ENCODE data around the gene CYYR1. TPM values are rescaled to one million over a fixed set of nuclear protein-coding genes. Genes with fewer than 3 reads are reported as not detected.
A peak's percentile ranks its signal among the peaks of the same experiment; 100 is the strongest.

The CYYR1 gene
- total RNA-seq, 1 donor from 2014 or later, result 21.6 TPM

DNA sequence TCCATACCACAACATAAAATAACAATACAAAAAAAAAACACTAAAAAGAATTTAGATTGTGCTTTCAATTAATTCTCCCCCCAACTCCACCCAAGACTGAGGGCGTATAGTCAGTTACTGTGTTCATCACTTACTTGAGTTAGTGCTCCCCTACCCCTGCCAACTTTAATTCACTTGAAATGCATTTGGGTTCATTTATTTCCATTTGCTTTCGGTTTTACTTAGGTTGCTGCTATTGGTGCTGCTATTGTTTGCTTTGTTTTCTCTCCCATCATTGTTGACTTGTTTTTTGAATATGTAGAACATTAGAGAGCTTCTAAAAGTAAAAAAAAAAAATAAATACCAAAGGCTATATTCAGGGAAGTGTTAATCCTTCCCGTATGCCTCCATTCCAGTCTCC is 10.7 kb upstream of the CYYR1 start:
- no peaks in the 10 kb centered on the region for H3K27me3 Mint-ChIP-seq
- no peak for DNase-seq (ENCODE audit: extremely low spot score, unreplicated experiment)
- H3K4me3 Mint-ChIP-seq, result no peak overlapping the region
- no peaks in the 10 kb centered on the region for H3K36me3 Mint-ChIP-seq
- no peak overlapping the region for H3K27ac Mint-ChIP-seq
- TF ChIP-seq, protein P1, sequence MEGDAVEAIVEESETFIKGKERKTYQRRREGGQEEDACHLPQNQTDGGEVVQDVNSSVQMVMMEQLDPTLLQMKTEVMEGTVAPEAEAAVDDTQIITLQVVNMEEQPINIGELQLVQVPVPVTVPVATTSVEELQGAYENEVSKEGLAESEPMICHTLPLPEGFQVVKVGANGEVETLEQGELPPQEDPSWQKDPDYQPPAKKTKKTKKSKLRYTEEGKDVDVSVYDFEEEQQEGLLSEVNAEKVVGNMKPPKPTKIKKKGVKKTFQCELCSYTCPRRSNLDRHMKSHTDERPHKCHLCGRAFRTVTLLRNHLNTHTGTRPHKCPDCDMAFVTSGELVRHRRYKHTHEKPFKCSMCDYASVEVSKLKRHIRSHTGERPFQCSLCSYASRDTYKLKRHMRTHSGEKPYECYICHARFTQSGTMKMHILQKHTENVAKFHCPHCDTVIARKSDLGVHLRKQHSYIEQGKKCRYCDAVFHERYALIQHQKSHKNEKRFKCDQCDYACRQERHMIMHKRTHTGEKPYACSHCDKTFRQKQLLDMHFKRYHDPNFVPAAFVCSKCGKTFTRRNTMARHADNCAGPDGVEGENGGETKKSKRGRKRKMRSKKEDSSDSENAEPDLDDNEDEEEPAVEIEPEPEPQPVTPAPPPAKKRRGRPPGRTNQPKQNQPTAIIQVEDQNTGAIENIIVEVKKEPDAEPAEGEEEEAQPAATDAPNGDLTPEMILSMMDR (conservative IDR thresholded peaks at IDR 0.05), result no peak
- H3K4me1 Mint-ChIP-seq (ENCODE audit: unreplicated experiment), result no peaks in the 10 kb centered on the region
- H3K9me3 Mint-ChIP-seq, result peaks cover 11% of the 10 kb centered on the region

DNA sequence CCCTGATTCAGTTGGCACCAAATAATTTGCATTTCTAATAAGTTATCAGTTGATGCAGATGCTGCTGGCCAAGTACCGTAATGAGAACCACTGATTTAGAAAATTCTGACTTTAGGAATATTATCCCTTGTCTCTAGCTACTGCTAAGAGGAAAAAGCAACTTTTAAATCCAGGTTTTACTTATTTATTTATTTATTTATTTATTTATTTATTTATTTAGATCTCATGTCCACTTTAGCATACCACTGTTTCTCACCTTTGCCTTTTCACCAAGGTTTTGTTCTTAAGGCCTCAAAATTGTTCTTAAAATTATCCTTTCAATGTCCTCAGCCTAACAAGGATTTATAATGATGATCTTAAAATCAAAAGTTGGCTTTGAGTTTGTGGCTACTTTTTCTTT is 8.7 kb upstream of the CYYR1 start:
- TF ChIP-seq, protein P1 (conservative IDR thresholded peaks at IDR 0.05), result no peak
- H3K4me3 Mint-ChIP-seq, result no peak overlapping the region
- no peak for DNase-seq (ENCODE audit: extremely low spot score, unreplicated experiment)
- H3K27me3 Mint-ChIP-seq, result no peaks in the 10 kb centered on the region
- H3K36me3 Mint-ChIP-seq, result no peaks in the 10 kb centered on the region
- H3K9me3 Mint-ChIP-seq, result peaks cover 16% of the 10 kb centered on the region
- no peaks in the 10 kb centered on the region for H3K4me1 Mint-ChIP-seq (ENCODE audit: unreplicated experiment)
- H3K27ac Mint-ChIP-seq, result no peak overlapping the region

DNA sequence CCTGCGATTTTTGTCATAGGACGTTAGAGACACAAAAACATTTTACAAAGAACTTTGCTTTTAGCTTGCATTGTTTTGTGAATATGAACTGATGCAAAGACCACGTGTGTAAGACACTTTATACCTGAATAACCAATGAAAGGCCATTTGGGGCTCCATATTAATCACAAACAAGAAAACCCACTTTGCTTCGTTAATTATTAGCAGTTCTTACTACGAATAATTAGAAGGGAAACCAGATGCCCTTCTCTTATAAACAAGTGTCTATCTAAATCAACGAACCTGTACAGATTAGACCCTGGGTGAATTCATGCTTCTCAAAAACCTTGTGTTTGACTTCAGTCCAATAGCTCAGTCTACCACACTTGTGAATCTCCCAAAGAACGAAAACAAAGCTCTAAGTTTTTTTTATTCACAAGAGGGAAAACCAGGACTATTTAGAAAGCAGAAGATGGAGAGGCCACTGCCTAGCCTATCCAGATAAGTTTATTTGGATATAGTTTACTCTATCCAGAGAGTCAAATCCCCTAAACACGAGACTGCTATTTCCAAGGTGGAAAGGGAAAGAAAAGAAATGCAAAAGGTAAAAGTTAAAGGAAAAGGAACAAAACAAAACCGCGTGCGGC is 897 bp downstream of the CYYR1 start:
- peak overlapping the region; percentile 69 for H3K27ac Mint-ChIP-seq
- H3K4me3 Mint-ChIP-seq, result peak overlapping the region; percentile 90
- no peak for DNase-seq (ENCODE audit: extremely low spot score, unreplicated experiment)

DNA sequence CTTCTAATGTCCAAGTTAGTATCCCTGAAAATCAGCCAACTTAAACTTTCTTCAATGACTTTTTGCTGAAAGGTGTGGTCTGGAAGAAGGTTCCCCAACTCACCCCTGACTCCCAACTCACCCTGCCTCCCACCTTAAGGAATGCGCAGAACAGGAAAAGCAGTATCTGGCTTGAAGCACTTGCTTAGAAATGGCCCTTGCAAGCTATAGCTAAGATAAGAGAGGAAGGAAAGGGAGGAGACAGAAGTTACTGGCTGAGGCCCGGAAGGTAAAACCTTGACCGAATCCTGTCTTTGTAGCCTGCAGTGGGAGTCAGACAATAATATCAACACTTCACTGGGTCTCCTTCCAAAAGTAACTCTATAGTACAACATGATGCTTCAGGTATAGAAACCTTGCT is 2.9 kb downstream of the CYYR1 start:
- TF ChIP-seq, protein P1 (conservative IDR thresholded peaks at IDR 0.05), result no peak
- H3K27ac Mint-ChIP-seq, result no peak overlapping the region
- H3K4me3 Mint-ChIP-seq, result peak overlapping the region; percentile 86
- DNase-seq (ENCODE audit: extremely low spot score, unreplicated experiment), result no peak
- H3K9me3 Mint-ChIP-seq, result peaks cover 16% of the 10 kb centered on the region
- peaks cover 15% of the 10 kb centered on the region for H3K4me1 Mint-ChIP-seq (ENCODE audit: unreplicated experiment)
- peaks cover 15% of the 10 kb centered on the region for H3K27me3 Mint-ChIP-seq
- peaks cover 34% of the 10 kb centered on the region for H3K36me3 Mint-ChIP-seq

More for the DNA sequence above, 897 bp downstream of the CYYR1 start:
- peaks cover 27% of the 10 kb centered on the region for H3K36me3 Mint-ChIP-seq
- H3K27me3 Mint-ChIP-seq, result peaks cover 15% of the 10 kb centered on the region
- H3K4me1 Mint-ChIP-seq (ENCODE audit: unreplicated experiment), result peaks cover 15% of the 10 kb centered on the region
- TF ChIP-seq, protein P1 (conservative IDR thresholded peaks at IDR 0.05), result no peak
- peaks cover 20% of the 10 kb centered on the region for H3K9me3 Mint-ChIP-seq

DNA sequence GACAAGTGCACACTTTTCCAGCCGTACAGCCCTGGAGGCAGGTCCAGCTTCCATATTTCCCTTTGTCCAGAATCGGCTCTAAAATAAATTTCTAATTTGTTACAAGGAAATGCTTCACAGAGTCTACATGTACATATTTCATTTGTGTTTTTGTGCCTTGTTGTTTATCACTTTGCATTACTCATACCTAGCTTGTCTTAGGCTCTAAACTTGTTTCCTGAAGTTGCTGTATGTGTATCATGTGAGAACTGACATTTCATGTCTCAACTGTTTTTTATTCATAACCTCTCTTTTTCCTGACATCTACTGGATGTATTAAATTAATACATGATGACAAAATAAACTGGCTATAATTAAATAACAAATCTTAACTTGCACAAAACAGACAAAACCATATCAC is 7.5 kb downstream of the CYYR1 start:
- H3K36me3 Mint-ChIP-seq, result peaks cover 35% of the 10 kb centered on the region
- H3K9me3 Mint-ChIP-seq, result peaks cover 10% of the 10 kb centered on the region
- no peaks in the 10 kb centered on the region for H3K27me3 Mint-ChIP-seq
- H3K27ac Mint-ChIP-seq, result no peak overlapping the region
- no peak for DNase-seq (ENCODE audit: extremely low spot score, unreplicated experiment)
- H3K4me1 Mint-ChIP-seq (ENCODE audit: unreplicated experiment), result peaks cover 6% of the 10 kb centered on the region
- TF ChIP-seq, protein P1 (conservative IDR thresholded peaks at IDR 0.05), result no peak
- H3K4me3 Mint-ChIP-seq, result no peak overlapping the region
